Brain pericyte (primary cell): ENCODE measurements around the gene TUBGCP3.

Experiments
- DNase-seq: peaks from one replicate; pipeline ENCODE4 v3.0.0-alpha.2; 2012; ENCODE audit warnings: low read depth, low spot score

The TUBGCP3 gene

GRCh38 chr13:112453874-112454647, 133.9 kb downstream of the TUBGCP3 start:
- no peak for DNase-seq

GRCh38 chr13:112453207-112453829, 134.6 kb downstream of the TUBGCP3 start:
- DNase-seq, result no peak

GRCh38 chr13:112452380-112453206, 135.4 kb downstream of the TUBGCP3 start:
- no peak for DNase-seq

GRCh38 chr13:112451512-112452379, 136.2 kb downstream of the TUBGCP3 start:
- no peak for DNase-seq

- no peak for DNase-seq
These were observed 137.1 kb downstream of the TUBGCP3 start for GRCh38 chr13:112450904-112451240.

GRCh38 chr13:112450118-112450903, 137.6 kb downstream of the TUBGCP3 start:
- no peak for DNase-seq

- DNase-seq, result no peak
These were observed 138.4 kb downstream of the TUBGCP3 start for GRCh38 chr13:112449545-112449930.

- no peak for DNase-seq
These were observed 139.1 kb downstream of the TUBGCP3 start for GRCh38 chr13:112448621-112449544.

- no peak for DNase-seq
These were observed 140.0 kb downstream of the TUBGCP3 start for GRCh38 chr13:112447761-112448603.

- no peak for DNase-seq
These were observed 140.6 kb downstream of the TUBGCP3 start for GRCh38 chr13:112447306-112447705.

- no peak for DNase-seq
These were observed 141.1 kb downstream of the TUBGCP3 start for GRCh38 chr13:112446867-112447266.

- DNase-seq, result no peak
These were observed 141.5 kb downstream of the TUBGCP3 start for GRCh38 chr13:112446347-112446861.

- DNase-seq, result no peak
These were observed 142.3 kb downstream of the TUBGCP3 start for GRCh38 chr13:112445411-112446271.

- DNase-seq, result no peak
These were observed 143.2 kb downstream of the TUBGCP3 start for GRCh38 chr13:112444416-112445399.

- DNase-seq, result no peak
These were observed 144.0 kb downstream of the TUBGCP3 start for GRCh38 chr13:112443995-112444311.

- DNase-seq, result no peak
These were observed 144.6 kb downstream of the TUBGCP3 start for GRCh38 chr13:112443191-112443994.
